Measurements from ENCODE around the gene ZNF398. TPM values are rescaled to one million over a fixed set of nuclear protein-coding genes. Genes with fewer than 3 reads are reported as not detected.

The ZNF398 gene
- total RNA-seq, 1 experiment from 2014 or later, result 62.1 TPM

DNA sequence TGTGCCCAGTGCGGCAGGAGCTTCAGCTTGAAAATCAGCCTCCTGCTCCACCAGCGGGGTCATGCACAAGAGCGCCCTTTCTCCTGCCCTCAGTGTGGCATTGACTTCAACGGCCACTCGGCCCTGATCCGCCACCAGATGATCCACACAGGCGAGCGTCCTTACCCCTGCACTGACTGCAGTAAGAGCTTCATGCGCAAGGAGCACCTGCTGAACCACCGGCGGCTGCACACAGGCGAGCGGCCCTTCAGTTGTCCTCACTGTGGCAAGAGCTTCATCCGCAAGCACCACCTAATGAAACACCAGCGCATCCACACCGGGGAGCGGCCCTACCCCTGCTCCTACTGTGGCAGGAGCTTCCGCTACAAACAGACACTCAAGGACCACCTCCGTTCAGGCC lies 32.0 kb downstream of the ZNF398 start:
- H3K4me1 Mint-ChIP-seq, result no peaks in the 10 kb centered on the region
- no CpG with 5 or more reads among the region's 19 CpGs for WGBS (ENCODE audit: extremely low coverage, insufficient read length, low lambda C conversion rate)

More for the DNA sequence above, 32.0 kb downstream of the ZNF398 start:
- no peak overlapping the region for H3T11ph ChIP-seq (ENCODE audit: low read length)
- no peak for DNase-seq
- H3K18ac ChIP-seq (ENCODE audit: insufficient read length, low read depth, low read length), result no peak overlapping the region
- no peaks in the 10 kb centered on the region for H3K27me3 Mint-ChIP-seq (ENCODE audit: low read depth)
- no peaks in the 10 kb centered on the region for H3K9me3 ChIP-seq (ENCODE audit: control insufficient read depth, low read depth, low read length)
- H3K79me2 ChIP-seq (ENCODE audit: insufficient read depth, low read length), result no peaks in the 10 kb centered on the region
- H4K8ac ChIP-seq (replicated peaks; ENCODE audit: insufficient read length, low read depth, low read length), result no peak overlapping the region
- H4K20me1 ChIP-seq (ENCODE audit: control insufficient read depth, insufficient read depth, insufficient read length), result no peaks in the 10 kb centered on the region
- H2BK5ac ChIP-seq (ENCODE audit: insufficient read length, low read length), result no peak overlapping the region
- H3K14ac ChIP-seq (ENCODE audit: insufficient read depth, low read length), result no peak overlapping the region
- H3K23me2 ChIP-seq (ENCODE audit: insufficient read length, low read depth, low read length, poor library complexity, severe bottlenecking), result no peaks in the 10 kb centered on the region
- H2BK15ac ChIP-seq (ENCODE audit: low read depth, low read length), result no peak overlapping the region
- H2AK5ac ChIP-seq (ENCODE audit: insufficient read length, low read length), result no peak overlapping the region
- H2BK120ac ChIP-seq (ENCODE audit: low read depth, low read length, poor library complexity, severe bottlenecking), result no peak overlapping the region
- H3K27me3 ChIP-seq (ENCODE audit: insufficient read depth, low read length), result no peaks in the 10 kb centered on the region
- H3K36me3 Mint-ChIP-seq (ENCODE audit: insufficient read depth in 1 of 3, low read depth in 3 of 3), result peaks cover 42 to 90% (median 49%) of the 10 kb centered on the region in 3 experiments
- no peak overlapping the region for H4K91ac ChIP-seq (ENCODE audit: insufficient read length, low read depth, low read length)
- H3K56ac ChIP-seq (ENCODE audit: insufficient read length, low read depth, low read length), result no peak overlapping the region
- H2BK12ac ChIP-seq (ENCODE audit: insufficient read length, low read depth, low read length), result no peak overlapping the region
- no peak overlapping the region for H3K23ac ChIP-seq (ENCODE audit: insufficient read length, low read depth, low read length)
- H3K9me3 Mint-ChIP-seq, result no peaks in the 10 kb centered on the region; a peak in 1 of 5 replicates
- H2BK20ac ChIP-seq (ENCODE audit: low read depth, low read length, poor library complexity, severe bottlenecking), result no peak overlapping the region
- TF ChIP-seq, protein P1, sequence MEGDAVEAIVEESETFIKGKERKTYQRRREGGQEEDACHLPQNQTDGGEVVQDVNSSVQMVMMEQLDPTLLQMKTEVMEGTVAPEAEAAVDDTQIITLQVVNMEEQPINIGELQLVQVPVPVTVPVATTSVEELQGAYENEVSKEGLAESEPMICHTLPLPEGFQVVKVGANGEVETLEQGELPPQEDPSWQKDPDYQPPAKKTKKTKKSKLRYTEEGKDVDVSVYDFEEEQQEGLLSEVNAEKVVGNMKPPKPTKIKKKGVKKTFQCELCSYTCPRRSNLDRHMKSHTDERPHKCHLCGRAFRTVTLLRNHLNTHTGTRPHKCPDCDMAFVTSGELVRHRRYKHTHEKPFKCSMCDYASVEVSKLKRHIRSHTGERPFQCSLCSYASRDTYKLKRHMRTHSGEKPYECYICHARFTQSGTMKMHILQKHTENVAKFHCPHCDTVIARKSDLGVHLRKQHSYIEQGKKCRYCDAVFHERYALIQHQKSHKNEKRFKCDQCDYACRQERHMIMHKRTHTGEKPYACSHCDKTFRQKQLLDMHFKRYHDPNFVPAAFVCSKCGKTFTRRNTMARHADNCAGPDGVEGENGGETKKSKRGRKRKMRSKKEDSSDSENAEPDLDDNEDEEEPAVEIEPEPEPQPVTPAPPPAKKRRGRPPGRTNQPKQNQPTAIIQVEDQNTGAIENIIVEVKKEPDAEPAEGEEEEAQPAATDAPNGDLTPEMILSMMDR (conservative IDR thresholded peaks at IDR 0.05), result no peak
- H3K9ac ChIP-seq (ENCODE audit: extremely low read depth, insufficient read length, low read length), result no peak overlapping the region
- no peak overlapping the region for H3K4me3 Mint-ChIP-seq
- H3K27ac Mint-ChIP-seq, result no peak overlapping the region
- no peak overlapping the region for H3K4me2 ChIP-seq (ENCODE audit: insufficient read depth, insufficient read length, low read length)
- no peak overlapping the region for H3K27ac ChIP-seq (ENCODE audit: insufficient read length, low read depth, low read length)
- no peak overlapping the region for H2AFZ ChIP-seq (ENCODE audit: low read length)
- no peak overlapping the region for H3K4ac ChIP-seq (ENCODE audit: low read depth, low read length)
- no peaks in the 10 kb centered on the region for H3K4me1 ChIP-seq (ENCODE audit: insufficient read depth, low read length)
- H3K79me1 ChIP-seq (ENCODE audit: insufficient read depth, low read depth, low read length, poor library complexity, severe bottlenecking), result no peaks in the 10 kb centered on the region
- H4K5ac ChIP-seq (ENCODE audit: insufficient read length, low read depth, low read length), result no peak overlapping the region

Data from H9 (cell line).